VCaP (cell line): Measurements from ENCODE around the gene FBXO4.
"Not testable (repeated sequence)": the region's sequence is repeated elsewhere in the genome, so short reads cannot be mapped to it uniquely, and the experiment has no call there.

Experiments used
- H3K27ac ChIP-seq: fragments of 450-650 bp; 2 replicates; pipeline ENCODE4 v1.5.1; 2017
- TF ChIP-seq, protein P1 (sequence below): fragments of 450-650 bp; conservative IDR thresholded peaks from 2 replicates; pipeline ENCODE4 v1.5.1; 2017; ENCODE audit warnings: mild to moderate bottlenecking, moderate library complexity

Gene FBXO4

DNA sequence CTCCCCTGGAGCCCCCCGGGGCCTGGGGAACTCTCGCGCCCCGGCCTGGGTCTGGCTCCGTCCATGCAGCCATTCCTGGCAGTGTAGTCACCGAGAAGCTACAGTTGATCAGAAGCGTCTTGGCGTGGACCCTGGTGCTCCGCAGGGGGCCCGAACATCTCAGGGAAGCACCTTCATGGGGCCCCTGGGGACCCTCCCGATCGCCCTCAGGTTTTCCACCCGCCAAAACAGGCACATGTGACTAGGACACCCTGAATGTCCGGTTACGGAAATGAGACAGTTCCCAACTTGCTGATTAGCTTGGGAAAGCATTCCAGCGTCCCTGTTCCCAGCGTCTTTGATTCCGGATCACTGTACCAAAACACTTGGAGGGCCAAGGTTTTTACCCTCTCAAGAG lies 472 bp downstream of the FBXO4 start:
- TF ChIP-seq, protein P1, sequence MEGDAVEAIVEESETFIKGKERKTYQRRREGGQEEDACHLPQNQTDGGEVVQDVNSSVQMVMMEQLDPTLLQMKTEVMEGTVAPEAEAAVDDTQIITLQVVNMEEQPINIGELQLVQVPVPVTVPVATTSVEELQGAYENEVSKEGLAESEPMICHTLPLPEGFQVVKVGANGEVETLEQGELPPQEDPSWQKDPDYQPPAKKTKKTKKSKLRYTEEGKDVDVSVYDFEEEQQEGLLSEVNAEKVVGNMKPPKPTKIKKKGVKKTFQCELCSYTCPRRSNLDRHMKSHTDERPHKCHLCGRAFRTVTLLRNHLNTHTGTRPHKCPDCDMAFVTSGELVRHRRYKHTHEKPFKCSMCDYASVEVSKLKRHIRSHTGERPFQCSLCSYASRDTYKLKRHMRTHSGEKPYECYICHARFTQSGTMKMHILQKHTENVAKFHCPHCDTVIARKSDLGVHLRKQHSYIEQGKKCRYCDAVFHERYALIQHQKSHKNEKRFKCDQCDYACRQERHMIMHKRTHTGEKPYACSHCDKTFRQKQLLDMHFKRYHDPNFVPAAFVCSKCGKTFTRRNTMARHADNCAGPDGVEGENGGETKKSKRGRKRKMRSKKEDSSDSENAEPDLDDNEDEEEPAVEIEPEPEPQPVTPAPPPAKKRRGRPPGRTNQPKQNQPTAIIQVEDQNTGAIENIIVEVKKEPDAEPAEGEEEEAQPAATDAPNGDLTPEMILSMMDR = no peak
- H3K27ac ChIP-seq = peak overlapping the region; percentile 83

DNA sequence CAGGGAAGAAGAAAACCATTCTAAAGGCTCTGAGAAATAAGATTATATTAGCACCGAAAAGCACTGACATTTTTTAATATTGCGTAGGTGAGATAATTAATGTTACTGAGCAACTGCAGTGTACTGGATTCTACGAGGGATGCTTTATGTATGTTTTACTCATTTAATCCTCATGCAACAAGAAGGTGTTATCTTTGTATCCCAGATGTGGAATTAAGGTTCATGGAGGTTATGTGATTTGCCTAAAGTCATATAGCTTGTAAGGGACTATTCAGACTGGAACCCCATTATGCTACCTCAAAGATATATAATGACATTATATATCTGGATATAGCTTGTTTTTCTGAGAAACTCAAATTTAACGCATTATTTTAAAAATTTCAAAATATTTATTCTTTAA lies 2.5 kb downstream of the FBXO4 start:
- H3K27ac ChIP-seq = no peak overlapping the region
- TF ChIP-seq, protein P1 = no peak

DNA sequence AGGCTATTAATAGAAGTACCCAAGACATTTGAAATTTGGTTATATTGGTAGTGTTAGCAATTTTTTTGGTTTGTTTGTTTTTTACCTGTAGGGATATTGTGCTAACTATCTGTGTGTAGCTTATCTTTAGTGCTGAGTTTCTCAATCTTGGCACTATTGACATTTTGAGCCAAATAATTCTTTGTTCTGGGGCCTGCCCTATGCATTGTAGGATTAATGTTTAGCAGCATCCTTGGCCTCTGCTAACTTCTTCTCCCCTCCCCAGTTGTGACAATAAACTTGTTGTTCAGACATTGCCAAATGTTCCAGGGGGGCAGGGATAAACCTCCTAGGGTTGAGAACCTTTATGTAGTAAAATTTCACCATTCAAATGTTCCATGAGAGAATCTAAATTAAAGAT lies 4.0 kb downstream of the FBXO4 start:
- no peak overlapping the region for H3K27ac ChIP-seq
- TF ChIP-seq, protein P1 = no peak

DNA sequence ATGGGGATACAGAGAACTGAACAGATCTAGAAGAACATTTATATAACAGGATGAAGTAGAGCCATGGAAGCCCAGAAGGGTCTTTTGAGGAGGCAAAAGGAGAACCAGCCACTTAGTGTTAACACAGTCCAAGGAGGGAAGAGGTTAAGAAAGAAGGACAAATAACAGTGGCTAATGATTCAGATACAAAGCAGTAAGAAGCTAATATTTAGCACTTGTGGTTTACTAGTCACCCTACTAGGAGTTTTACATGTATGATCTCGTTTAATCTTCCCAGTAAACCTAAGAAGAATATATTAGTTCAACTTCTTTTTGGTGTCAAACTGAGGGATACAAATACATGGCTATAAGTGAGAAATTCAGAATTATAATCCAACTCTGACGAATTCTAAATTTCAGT lies 7.7 kb downstream of the FBXO4 start:
- TF ChIP-seq, protein P1 = no peak
- no peak overlapping the region for H3K27ac ChIP-seq

DNA sequence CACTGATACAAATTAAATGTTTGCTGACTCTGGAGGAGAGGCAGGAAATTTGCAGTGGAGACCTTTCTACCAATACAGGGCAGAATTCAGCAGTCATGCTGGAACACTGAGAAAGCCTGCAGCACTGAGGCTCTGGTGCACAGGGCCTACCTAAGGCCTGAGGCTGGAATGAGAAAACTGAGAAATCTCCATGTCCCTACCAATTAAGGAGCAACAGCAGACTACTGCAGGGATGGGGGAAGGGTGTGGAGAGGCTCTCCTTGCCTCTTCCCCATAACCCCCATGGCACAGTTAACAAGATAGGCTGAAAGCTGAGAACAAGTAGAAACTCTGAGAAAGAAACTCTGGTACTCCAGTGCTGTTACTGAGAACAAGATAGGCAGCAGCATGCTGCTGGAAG lies 10.5 kb downstream of the FBXO4 start:
- TF ChIP-seq, protein P1 = no peak
- no peak overlapping the region for H3K27ac ChIP-seq

DNA sequence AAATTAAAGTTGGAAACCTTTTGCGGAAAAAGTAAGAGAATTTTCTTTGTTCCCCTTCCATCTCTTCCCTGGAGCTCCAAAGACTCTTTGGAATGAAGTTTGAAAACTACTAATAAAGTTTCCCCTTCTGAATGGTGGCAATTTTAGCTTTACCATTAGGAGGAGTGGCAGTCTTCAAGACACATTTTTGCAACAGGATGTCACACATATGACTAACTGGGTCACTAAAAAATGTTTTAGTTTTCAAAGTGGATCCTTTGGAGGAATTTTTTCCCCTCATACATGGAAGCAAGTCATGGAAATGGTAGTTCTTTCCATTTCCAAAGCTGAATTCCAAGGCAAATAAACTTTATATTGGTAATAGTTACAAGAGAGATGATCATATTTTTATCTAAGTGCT lies 15.6 kb downstream of the FBXO4 start:
- TF ChIP-seq, protein P1 = no peak
- no peak overlapping the region for H3K27ac ChIP-seq

DNA sequence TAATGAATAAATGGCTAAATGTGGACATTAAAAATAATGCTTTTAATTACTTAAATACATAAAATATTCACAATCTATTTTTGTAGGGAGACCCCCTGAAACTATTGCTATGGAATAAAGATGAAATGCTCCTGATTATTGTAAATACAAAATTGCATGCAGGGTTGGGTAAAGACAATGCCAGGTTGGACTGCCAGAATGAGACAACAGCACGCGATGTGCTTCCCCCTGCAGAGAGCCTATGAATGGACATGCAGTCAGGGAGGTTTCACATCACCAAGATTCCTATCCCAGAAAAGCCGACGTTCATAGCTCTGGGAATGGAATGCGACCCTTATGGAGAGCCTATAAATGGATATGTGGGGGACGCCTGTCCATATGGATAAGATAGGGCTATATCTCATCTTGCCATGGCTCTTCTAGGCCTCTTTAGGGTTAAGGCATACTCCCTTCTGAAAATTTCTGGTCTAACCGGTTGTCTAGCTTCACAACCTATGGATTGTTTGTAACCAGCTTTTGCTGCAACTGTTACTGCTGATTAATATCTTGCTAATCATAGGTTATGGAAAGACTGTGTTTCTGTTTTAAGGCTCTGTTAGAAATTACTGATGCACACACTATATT lies 20.4 kb downstream of the FBXO4 start:
- H3K27ac ChIP-seq = not testable (repeated sequence)

DNA sequence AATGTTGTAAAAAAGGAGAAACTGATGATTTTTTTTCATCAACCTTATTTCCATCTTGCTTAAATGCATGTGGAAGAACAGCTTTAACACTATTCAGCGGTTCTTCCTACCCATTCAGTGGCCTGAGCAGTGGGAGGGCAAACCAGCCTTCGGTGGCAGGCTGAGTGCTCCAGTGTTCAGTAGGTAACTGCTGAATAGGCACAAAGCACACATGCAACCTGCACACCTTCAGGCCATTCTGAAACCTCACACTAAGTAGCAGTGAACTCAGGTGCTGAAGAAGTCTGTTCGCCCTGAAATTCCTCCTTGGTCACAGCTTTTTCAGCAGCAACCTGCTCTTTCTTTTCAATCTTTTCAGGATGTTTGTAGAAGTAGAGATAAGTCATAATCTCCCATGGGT lies 26.1 kb downstream of the FBXO4 start:
- TF ChIP-seq, protein P1 = no peak
- H3K27ac ChIP-seq = no peak overlapping the region
